Measurements from ENCODE around the gene BBS4.
"Not testable (repeated sequence)": the region's sequence is repeated elsewhere in the genome, so short reads cannot be mapped to it uniquely, and the experiment has no call there.

Gene BBS4

GRCh38 chr15:72725446-72725845 lies 39.4 kb downstream of the BBS4 start:
- H3K27ac ChIP-seq: no peak overlapping the region
- no peak overlapping the region for H3K4me3 ChIP-seq
- DNase-seq (ENCODE audit: low spot score): no peak
- TF ChIP-seq CTCF (IDR thresholded peaks at IDR 0.05): no peak

- not testable (repeated sequence) for DNase-seq (ENCODE audit: low spot score); H3K4me3 ChIP-seq; H3K27ac ChIP-seq
Measured at GRCh38 chr15:72725851-72726250, 39.8 kb downstream of the BBS4 start.

- Histone ChIP-seq H3K4me3 (no peak overlapping the region), H3K27ac (no peak overlapping the region)
- TF ChIP-seq CTCF (IDR thresholded peaks at IDR 0.05): no peak
- no peak for DNase-seq (ENCODE audit: low spot score)
Measured at GRCh38 chr15:72727154-72727553, 41.1 kb downstream of the BBS4 start.

GRCh38 chr15:72728249-72728648 lies 42.2 kb downstream of the BBS4 start:
- not testable (repeated sequence) for DNase-seq (ENCODE audit: low spot score); H3K4me3 ChIP-seq; H3K27ac ChIP-seq

- Histone ChIP-seq H3K27ac (no peak overlapping the region), H3K4me3 (no peak overlapping the region)
- DNase-seq (ENCODE audit: low spot score): no peak
- no peak for TF ChIP-seq CTCF (IDR thresholded peaks at IDR 0.05)
Measured at GRCh38 chr15:72728821-72729220, 42.8 kb downstream of the BBS4 start.

- no peak overlapping the region for H3K4me3 ChIP-seq
- no peak overlapping the region for H3K27ac ChIP-seq
- no peak for TF ChIP-seq CTCF (IDR thresholded peaks at IDR 0.05)
- DNase-seq (ENCODE audit: low spot score): no peak
Measured at GRCh38 chr15:72732086-72732485, 46.1 kb downstream of the BBS4 start.

GRCh38 chr15:72732516-72732915 lies 46.5 kb downstream of the BBS4 start:
- Histone ChIP-seq H3K27ac (no peak overlapping the region), H3K4me3 (no peak overlapping the region)
- no peak for DNase-seq (ENCODE audit: low spot score)
- no peak for TF ChIP-seq CTCF (IDR thresholded peaks at IDR 0.05)

- H3K27ac ChIP-seq: no peak overlapping the region
- H3K4me3 ChIP-seq: no peak overlapping the region
- DNase-seq (ENCODE audit: low spot score): no peak
- no peak for TF ChIP-seq CTCF (IDR thresholded peaks at IDR 0.05)
Measured at GRCh38 chr15:72733941-72734738, 48.1 kb downstream of the BBS4 start.
